Inflammatory macrophage (primary cell): ENCODE results near the gene KDF1.

ENCODE experiments used
- DNase-seq, 2 donors: peaks; one replicate each; pipeline ENCODE4 v3.0.0-alpha.2; 2020 to 2022
- total RNA-seq, 18 experiments: gene quantifications; one replicate each; lab custom pipeline; 2026; ENCODE audit warnings: mixed read lengths in 6 of 18, inconsistent platforms in 2 of 18; lab: John Stamatoyannopoulos, UW

Gene KDF1, protein sequence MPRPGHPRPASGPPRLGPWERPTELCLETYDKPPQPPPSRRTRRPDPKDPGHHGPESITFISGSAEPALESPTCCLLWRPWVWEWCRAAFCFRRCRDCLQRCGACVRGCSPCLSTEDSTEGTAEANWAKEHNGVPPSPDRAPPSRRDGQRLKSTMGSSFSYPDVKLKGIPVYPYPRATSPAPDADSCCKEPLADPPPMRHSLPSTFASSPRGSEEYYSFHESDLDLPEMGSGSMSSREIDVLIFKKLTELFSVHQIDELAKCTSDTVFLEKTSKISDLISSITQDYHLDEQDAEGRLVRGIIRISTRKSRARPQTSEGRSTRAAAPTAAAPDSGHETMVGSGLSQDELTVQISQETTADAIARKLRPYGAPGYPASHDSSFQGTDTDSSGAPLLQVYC
- total RNA-seq = 0 to 0.13 (median 0) reads per million in 18 experiments

DNA sequence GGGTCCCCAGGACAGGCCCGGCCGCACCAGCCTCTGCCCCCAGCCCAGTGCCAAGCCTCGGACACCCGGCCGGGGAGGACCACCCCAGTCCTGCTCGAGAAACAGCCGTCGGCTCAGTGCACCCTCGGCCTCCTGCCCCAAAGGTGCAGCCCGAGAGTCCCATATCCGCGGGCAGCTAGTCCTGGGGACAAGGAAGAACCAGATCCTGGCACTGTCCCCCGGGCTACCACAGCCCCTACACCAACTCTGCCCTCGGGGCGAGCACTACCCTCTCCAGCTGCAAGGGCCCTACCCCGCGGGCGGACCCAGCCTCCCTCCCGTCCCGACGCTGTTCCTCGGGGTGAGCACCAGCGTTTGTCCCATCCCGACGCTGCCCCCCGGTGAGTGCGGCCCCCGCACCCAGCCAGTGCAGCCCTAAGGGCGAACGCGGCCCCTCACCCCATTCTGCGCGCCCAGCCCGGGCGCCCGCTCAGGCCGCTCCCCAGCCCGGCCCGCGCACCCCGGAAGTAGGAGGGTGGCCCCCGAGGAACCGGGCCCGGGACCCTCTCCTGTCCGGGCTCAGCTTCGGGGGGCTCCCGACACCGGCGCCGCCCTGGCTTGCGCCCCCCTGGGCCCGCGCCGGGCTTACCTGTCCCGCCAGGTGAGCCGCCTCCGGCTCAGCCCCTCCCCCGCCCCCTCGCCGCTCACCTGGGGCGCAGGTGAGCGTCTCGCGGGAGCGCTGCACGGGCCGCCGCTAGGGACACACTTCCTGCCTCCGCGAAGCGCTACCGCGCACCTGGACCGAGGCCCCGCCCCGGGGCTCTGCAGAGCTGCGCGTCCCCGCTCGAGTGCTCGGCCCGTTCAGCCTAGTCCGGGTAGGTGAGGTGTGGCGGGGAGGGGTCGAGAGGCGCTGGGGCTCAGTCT is at the start of gene KDF1:
Gene KDF1 (minus strand): TSS at position 747 of the 903 bp plus-strand sequence. CDS start 8,088 bp downstream, outside the sequence.
- DNase-seq = no peak

- no peak for DNase-seq
Measured at GRCh38 chr1:27009601-27010197, 49.4 kb upstream of the KDF1 start.

- DNase-seq = no peak
Measured at GRCh38 chr1:27007909-27008582, 47.8 kb upstream of the KDF1 start.

- DNase-seq = no peak
Measured at GRCh38 chr1:27006683-27007082, 46.4 kb upstream of the KDF1 start.

- no peak for DNase-seq
Measured at GRCh38 chr1:27005648-27006496, 45.6 kb upstream of the KDF1 start.

- no peak for DNase-seq
Measured at GRCh38 chr1:27005166-27005530, 44.9 kb upstream of the KDF1 start.

DNA sequence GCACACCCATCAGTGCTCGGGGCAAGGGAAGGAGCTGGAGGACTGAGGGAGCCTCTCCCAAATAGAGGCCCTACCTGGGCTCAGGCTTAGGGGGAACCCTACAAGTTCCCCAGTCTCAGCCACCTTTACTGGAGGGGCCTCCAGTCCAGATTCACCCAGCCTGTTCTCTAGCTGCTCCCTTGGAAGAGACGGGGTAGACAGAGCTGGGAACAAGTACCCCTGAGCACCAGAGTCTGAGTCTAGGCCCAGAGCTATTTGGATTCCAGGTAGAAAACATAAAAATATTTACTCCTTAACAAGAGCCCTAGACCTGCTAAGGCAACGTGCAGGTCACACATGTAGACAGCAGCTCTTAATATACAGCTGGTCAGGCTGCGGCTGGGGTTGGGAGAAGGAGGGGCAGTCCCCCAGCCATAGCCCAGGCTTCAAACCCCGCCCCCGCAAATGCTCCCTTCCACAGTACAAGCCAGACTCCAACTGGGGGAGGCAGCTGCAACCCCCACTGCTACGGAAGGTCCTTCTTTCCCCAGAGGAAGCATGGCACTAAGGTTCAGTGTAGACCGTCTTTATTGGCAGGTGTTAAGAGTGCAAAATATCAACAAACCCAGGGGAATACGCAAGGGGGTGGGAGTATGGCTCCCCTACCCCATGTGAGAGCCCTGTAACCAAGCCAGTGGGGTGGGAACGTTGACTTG is 44.4 kb upstream of the KDF1 start:
- DNase-seq = no peak

DNA sequence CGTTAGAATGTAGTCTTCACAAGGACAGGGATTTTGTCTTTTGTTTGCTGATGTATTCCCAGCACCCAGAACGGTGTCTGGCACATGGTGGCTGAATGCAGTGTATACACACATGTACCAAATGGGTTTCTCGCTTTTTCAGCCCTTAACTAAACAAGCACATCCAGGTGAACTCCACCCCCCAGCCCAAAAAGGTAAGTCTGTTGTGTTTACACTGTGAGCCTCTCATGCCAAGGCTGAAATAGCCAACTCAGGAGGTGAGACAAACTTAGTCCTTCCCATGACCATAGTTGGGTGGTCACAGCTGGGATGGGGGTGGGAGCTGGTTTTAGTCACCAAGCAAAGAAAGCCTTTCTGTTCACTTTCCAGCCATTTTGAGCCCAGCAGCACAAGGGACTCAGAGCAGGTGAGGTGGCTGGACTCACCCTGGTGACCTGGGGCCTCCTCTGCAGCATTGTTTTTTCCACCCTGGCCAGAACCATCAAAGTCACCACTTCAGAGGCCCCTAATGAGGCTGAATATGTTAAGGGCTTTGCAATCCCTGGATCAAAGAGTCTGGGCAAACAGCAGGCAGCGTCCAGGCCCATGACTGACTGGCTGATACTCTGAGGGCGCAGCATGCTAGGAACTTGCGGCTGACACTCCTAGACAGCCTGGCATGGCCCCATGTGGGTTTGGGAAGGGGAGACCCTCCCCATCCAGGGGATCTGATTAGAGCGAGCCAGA is 43.6 kb upstream of the KDF1 start:
- DNase-seq = no peak

DNA sequence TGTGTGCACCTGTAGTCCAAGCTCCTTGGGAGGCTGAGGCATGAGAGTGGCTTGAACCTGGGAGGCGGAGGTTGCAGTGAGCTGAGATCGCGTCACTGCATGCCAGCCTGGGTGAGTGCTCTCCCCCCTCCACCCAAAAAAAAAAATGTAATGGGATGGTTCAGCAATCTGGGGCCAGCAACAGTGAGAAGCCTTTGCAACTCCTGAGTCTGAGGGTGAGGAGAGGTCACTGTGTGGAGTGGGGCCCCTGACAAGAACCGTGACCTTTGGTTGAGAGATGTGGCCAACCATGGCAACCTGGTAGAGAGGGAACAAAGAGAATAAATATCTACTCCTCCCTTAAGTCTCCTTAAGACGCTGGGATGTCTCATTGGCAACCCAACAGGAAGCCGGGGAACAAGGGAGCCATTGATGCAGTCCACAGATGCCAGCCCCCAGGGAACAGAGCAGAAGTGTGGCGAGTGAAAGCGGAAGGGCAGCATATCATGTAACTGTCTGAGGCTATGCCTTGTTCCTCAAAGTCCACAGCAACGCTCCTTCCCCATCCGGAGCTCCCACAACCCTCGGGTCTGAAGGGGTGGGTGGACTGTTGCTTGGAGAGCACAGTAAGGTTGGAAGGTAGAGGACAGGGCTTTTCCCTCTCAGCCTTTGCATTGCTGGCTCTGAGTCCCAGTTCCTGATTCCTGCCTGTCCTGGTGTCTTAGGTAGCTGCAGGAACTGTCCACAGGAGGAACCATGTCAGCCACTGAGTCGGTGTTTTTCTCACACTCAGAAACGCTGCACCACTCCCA is 41.5 kb upstream of the KDF1 start:
- DNase-seq = peak; percentile 97

DNA sequence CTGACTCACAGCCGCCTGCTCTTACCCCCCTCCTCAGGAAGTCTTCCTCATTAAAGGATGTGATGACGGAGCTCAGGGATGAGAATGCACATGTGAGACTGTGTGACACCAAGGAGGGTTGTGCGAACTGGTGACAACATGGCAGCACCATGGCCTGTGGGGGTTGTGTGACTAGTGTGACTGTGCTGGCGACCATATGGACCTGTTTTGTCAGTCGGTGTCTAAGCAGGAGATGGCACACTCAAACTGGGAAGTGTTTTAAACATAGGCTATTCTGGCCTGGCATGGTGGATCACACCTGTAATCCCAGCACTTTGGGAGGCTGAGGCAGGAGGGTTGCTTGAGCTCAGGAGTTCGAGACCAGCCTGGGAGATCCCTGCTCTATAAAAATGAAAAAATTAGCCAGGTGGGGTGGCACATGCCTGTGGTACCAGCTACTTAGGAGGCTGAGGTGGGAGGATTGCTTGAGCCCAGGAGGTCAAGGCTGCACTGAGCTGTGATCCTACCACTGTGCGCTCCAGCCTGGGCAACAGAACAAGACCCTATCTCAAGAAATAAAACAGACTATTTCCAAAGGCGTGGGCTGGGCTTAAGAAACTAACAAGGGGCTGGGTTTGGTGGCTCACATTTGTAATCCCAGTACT is 40.7 kb upstream of the KDF1 start:
- DNase-seq = peak; percentile 31 to 61

- no peak for DNase-seq
Measured at GRCh38 chr1:27000090-27000816, 40.0 kb upstream of the KDF1 start.

- no peak for DNase-seq
Measured at GRCh38 chr1:26999440-26999987, 39.2 kb upstream of the KDF1 start.

GRCh38 chr1:26998429-26999300 is 38.4 kb upstream of the KDF1 start:
- DNase-seq = no peak

DNA sequence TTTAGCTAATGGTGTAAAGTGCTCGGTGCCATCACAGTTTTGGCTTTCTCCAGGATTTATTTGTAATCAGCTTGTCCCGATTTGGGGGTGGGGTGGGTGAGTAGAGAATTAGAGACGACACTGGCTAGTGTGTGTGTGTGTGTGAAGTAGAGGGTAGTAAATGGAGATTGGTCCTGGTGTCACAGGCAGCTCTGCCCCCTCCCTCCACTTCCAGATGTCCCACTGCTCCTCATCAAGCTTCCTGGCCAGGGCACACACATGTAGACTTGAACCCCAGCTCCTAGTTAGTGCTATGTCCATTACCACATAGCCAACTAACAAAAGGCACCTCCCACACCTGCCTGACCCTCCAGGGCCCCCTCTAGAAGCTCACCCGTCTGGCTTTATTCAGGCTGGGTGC is 36.4 kb upstream of the KDF1 start:
- DNase-seq = no peak

DNA sequence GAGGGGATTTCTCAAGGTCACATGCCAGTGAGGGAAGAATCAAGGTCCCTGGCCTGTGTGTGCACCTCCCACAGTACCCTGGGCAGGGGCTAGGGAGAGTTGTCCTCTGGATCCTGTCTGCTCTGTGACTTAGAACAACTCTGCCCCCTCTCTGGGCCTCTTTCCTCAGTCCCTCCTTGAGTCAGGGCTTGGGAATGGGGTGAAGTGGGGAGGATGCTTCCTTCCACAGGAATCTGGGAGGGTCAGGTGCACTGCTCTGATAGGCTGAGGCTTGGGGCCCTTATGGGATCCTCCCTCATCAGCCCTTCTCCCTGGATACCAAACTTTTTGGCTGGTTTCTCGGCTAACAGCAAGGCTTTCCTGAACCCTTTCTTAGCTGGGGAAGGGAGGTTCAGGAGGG is 35.8 kb upstream of the KDF1 start:
- DNase-seq = no peak

GRCh38 chr1:26994787-26995517 is 34.7 kb upstream of the KDF1 start:
- no peak for DNase-seq
